Keratinocyte (primary cell): Measurements from ENCODE around the gene APH1B.

Experiments
- CTCF ChIP-seq, 3 experiments: IDR thresholded peaks in 1 of 3; conservative IDR thresholded peaks in 1 of 3; optimal IDR thresholded peaks in 1 of 3; 2 replicates in 2 of 3; 3 replicates in 1 of 3; pipeline versions ENCODE3 to v1.5.1; 2011; ENCODE audit warnings: low read length in 3 of 3, mild to moderate bottlenecking in 3 of 3, moderate library complexity in 2 of 3, control low read depth in 1 of 3, inconsistent platforms in 1 of 3; ENCODE audit not compliant: insufficient read depth in 2 of 3; ENCODE audit errors: extremely low read depth in 1 of 3
- EZH2 ChIP-seq: IDR thresholded peaks from one replicate; pipeline ENCODE4 v1.6.1; 2012; ENCODE audit warnings: inconsistent platforms, mild to moderate bottlenecking, low read length, moderate library complexity

DNA sequence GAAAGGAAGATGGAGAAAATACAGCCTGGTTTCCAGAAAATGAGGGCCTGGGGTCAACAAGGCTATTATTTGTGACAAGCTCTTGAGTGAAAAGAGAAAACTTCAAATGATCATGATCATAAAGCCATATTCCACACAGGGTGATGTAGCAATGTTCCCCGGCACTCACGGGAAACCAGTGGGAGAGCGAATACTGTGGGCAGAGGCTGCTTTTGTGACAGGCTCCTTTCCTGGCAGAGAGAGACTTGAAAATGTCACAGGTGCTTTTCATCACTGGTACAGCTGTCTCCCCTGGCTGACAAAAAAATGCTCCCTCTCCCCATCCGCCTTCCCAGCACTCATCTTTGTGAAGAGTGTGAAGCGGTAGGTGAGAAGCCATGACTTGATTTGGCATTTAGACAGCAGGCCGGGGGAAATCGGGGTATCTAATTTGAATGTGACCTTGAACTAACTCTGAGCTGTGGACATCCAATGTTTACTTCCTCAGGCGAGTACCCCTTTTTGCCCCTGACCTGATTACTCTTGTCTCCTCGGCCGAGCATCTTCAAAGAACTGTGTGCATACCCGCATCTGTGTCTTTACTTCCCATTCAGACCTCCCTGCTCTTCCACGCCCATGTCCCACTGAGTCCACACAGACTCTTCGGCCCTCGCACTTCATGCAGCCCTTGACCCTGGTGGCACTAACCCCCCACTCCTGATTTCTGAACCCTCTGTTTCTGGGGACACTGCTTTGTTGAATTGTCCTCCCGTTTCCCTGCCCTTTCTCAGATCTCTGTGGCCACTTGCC lies 81.0 kb downstream of the APH1B start:
- no peak for TF ChIP-seq EZH2
- no peak for TF ChIP-seq CTCF (optimal IDR thresholded peaks at IDR 0.05 in 1 of 3, IDR thresholded peaks at IDR 0.05 in 1 of 3, conservative IDR thresholded peaks at IDR 0.05 in 1 of 3; ENCODE audit: extremely low read depth in 1 of 3, insufficient read depth in 2 of 3, low read length in 3 of 3)
